ENCODE data around the gene GPC2.
"Not testable (repeated sequence)": the region's sequence is repeated elsewhere in the genome, so short reads cannot be mapped to it uniquely, and the experiment has no call there.

Gene GPC2

DNA sequence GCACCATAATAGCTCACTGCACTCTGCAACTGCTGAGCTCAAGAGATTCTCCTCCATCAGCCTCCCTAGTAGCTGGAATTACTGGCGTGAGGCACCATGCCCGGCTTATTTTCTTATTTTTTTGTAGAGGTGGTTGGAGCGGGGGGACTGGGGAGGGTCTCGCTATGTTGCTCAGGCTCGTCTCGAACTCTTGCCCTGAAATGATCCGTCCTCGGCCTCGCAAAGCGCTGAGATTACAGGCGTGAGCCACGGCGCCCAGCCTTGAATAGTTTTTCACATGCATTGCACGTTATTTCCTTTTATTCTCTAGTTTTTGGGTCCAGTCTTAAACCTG, 29.0 kb downstream of the GPC2 start:
- no peak for DNase-seq

DNA sequence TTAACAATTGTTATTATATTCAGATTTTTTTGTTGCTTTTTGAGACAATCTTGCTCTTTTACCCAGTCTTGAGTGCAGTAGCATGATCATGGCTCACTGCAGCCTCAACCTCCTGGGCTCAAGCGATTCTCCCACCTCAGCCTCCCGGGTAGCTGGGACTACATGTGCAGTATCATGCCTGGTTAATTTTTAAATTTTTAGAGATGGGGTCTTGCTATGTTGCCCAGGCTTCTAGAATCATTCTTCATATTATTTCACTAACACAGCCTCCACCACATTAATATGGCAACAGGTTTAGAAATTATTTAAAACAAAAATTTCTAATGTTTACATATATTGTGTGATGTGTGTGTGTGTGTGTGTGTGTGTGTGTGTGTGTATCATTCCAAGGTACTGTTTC, 29.9 kb downstream of the GPC2 start:
- no peak for DNase-seq

DNA sequence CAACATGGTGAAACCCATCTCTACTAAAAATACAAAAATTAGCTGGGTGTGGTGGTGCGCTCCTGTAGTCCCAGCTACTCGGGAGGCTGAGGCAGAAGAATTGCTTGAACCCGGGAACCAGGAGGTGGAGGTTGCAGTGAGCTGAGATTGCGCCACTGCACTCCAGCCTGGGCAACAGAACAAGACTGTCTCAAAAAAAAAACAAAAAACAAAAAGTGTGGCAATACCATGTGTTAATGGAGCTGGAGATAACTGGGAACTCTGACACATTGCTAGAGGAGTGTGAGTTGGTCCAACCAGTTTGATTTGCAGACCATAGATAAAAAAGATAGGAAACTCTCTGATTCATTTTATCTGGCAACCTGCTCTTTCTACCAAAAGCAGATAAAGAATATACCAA, 30.8 kb downstream of the GPC2 start:
- DNase-seq: not testable (repeated sequence)

DNA sequence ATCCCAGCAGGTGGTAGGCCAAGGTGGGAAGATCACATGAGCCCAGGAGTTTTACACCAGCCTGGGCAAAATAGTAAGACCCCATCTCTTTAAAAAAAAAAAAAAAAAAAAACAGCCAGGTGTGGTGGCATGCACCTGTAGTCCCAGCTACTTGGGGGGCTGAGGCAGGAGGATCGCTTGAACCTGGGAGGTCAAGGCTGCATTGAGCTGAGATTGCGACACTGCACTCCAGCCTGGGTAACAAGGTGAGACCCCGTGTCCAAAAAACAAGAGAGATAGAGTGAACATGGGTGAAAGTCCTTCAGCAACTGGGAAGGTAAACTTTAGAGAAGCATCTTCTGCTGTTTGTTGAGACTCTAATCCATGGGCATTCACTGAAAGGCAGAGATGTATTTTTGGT, 34.7 kb downstream of the GPC2 start:
- DNase-seq: no peak

DNA sequence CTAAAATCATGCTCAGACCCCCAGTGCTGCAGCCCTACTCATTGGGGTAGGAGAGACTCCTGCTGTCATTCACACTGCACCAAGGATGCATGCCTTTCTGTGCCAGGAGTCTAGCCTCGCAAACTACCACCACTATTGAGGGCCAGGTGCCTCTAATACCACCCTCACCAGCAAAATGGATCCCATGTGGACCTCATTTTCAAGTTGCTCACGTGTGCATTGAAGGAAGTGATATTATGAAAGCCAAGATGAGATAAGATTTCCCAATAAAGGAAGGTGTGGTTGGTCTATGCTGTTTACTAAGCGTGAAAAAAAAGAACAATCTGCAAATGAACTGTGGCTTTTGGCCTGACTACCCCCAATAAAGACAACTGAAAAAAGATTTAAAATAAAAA, 35.6 kb downstream of the GPC2 start:
- DNase-seq: no peak

DNA sequence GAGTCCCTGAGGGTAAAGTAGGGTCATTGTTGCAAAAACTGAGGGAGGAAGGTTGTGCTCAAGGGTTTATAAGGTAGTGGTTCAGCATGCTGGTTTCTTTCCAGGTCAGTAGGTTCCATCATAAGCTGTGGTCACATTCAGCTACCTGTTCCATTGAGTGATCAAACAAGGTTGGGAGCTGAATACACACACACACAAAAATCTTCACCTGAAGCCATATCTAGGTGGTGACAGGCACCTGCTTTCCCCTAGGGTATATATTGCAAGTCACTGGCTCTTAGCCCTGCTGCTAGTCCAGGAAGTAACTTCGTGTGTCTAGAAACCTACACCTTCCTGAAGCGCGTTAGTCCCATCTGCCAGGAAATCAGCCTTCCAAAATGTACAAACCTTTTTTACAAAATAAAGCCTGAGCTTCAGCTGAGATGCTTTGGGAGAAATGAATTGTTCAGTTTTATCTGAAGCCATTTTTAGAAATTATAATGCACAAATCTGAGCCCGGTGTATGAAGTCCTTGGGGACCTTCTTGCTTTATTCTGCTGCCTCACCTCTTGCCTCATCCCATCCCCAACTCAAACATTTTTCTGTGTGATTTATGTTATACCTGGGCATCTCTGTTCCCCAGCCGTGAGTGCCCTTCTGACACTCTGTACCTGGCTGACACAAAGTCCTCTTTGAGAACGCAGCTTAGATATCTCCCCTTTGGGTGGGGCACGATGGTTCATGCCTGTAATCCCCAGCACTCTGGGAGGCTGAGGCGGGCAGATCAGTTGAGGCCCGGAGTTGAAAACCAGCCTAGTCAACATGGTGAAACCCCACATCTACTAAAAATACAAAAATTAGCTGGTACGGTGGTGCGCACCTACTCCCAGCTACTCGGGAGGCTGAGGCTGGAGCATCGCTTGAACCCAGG, 39.1 kb downstream of the GPC2 start:
- no peak for DNase-seq

DNA sequence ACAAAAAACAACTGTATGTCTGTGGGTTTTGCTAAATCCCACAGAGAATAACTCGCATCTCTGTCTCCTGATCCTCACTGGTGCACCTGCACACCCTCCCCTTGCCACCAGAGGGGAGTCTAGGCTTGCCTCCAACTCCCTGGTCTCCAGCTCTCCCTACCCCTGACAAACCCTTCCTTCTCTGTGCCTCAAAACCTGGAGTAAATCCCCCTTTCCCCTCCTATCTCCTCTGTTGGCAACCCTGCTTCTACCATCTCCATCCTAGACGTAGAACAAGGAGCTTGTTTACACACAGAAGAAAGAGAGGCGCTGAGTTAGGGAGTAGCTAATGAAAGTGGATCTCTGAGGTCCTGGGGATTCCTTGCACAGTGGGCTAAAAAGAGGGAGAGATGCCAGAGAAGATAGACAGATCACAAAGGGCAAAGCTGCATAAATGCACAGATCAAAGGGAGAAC, 44.5 kb downstream of the GPC2 start:
- no peak for DNase-seq

DNA sequence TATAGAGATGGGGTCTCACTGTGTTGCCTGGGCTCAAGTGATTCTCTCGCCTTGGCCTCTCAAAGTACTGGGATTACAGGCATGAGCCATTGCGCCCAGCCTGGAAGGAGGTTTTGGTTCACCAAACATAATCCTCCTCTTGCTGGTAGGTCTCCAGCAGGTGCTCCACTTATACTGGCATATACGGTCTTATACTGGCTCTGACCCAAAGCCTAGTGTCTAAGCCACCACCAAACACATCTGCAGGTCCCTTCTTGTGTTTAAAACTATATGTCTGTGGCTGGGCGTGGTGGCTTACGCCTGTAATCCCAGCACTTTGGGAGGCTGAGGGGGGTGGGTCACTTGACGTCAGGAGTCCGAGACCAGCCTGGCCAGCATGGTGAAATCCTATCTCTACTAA, 45.1 kb downstream of the GPC2 start:
- no peak for DNase-seq

DNA sequence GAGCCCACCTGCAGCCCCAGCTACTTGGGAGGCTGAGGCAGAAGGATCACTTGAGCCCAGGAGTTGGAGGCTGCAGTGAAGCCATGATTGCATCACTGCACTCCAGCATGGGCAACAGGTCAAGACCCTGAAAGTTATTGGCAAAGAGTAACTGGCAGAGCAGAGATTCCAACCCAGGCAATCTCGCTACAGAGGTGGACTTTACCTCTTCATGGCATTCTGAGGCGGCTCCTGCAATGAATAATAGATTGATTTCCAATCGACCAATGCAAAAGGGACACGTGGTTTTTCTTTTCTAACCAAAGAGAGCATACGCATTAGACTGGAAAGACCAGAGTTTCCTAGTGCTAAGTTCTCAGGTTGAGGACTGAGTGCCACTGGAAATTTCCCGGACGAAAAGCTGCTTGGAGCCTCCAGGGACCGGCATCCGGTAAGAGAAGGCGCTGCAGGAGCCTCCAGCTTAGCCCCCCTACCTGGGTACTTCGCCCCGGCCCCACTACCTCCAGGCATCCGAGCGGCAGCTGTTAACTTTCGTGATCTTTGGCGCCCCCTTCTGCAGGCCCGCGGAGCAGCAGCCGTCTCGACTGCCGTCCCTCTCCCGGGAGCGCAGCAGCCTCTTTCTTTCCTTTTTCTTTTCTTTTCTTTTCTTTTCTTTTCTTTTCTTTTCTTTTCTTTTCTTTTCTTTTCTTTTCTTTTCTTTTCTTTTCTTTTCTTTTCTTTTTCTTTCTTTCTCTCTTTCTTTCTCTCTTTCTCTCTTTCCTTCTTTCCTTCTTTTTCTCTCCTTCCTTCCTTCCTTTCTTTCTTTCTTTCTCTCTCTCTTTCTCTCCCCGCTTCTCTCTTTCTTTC, 46.4 kb downstream of the GPC2 start:
- DNase-seq: peak; percentile 90

DNA sequence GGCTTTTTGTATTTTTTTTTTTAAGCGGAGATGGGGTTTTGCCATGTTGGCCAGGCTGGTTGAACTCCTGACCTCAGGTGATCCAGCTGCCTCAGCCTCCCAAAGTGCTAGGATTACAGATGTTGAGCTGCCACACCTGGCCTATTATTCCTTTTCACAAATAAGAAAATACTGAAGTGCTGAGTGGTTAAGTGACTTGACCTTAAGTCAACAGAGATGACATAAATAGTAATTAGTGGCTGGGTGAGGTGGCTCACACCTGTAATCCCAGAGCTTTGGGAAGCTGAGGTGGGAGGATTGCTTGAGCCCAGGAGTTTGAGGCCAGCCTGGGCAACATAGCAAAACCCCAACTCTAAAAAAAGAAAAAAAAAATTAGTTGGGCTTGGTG, 47.0 kb downstream of the GPC2 start:
- not testable (repeated sequence) for DNase-seq

DNA sequence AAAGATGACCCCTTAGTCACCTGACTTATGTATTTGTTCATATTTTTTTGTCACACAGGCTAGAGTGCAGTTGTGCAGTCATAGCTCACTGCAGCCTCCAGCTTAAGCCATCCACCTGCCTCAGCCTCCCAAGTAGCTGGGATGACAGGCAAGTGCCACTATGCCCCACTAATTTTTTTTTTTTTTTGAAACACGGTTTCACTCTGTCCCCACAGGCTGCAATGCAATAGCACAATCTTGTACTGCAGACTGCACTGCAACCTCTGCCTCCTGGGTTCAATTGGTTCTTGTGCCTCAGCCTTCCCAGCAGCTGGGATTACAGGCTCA, 48.6 kb downstream of the GPC2 start:
- no peak for DNase-seq

DNA sequence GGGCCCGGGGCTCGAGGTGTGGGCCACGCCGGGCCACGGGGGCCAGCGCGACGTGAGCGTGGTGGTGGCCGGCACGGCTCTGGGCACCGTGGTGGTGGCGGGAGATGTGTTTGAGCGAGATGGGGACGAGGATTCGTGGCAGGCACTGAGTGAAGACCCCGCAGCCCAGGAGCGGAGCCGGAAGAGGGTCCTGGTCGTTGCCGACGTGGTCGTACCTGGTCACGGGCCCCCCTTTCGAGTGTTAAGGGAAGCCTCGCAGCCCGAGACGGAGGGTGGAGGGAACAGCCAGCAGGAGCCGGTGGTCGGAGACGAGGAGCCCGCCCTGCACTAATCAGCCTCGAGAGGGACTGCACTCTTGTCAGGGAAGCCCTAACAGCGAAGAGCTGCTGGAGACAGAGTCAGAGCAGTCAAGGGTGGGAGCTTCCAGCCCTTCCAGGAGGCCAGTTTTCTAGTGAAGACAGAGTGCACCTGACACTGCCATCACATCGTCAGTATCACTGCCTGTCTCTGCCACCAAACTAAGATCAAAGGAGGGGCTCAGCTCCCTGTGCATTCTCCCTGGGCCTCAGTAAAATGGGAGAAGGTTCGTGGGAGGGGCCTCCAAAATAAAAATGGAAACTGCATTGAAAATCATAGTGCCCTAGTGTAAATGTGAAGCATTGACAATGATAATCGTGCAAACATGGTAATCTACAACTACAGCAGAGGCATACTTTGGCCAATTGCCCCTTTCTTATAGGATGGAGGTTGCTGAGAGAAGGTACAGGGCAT, 49.1 kb downstream of the GPC2 start:
- DNase-seq: peak; percentile 74

DNA sequence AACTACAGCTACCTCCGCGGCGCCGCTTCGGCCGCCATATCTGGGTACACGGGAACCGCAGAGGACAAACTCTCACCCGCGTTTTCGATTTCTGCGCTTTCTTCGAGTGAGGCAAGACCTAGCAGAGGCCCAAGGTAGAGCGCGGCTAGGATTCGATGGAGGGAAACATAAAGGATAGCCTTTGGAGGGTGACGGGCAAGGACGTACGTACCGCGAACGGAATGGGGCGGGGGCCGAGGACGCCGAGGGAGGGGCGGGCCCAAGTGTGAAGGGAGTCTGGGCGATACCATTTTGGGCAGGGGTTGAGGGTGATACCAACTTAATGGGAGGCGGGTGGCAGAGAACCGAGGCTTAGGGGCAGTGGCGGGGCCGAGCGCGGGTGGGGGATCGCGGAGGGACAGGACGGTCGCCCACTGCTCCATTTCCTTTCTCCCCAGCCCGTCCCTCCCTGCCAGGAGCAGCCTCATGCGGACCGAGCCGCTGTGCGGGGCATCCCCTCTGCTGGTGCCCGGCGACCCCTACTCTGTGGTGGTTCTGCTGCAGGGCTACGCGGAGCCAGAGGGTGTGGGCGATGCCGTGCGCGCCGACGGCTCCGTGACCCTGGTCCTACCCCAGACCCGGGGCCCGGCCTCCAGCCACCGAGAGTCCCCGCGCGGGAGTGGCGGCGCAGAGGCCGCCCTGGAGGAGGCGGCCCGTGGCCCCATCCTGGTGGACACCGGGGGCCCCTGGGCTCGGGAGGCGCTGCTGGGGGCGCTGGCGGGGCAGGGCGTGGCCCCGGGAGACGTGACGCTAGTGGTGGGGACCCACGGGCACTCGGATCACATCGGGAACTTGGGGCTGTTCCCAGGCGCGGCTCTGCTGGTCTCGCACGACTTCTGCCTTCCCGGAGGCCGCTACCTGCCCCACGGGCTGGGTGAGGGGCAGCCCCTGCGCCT, 50.0 kb downstream of the GPC2 start, which contains the start of gene MBLAC1:
Gene MBLAC1, plus strand, starts transcription at position 37 of the 935 bp plus-strand sequence. Its CDS starts 429 bp downstream, at position 466.
- DNase-seq: peak; percentile 95

DNA sequence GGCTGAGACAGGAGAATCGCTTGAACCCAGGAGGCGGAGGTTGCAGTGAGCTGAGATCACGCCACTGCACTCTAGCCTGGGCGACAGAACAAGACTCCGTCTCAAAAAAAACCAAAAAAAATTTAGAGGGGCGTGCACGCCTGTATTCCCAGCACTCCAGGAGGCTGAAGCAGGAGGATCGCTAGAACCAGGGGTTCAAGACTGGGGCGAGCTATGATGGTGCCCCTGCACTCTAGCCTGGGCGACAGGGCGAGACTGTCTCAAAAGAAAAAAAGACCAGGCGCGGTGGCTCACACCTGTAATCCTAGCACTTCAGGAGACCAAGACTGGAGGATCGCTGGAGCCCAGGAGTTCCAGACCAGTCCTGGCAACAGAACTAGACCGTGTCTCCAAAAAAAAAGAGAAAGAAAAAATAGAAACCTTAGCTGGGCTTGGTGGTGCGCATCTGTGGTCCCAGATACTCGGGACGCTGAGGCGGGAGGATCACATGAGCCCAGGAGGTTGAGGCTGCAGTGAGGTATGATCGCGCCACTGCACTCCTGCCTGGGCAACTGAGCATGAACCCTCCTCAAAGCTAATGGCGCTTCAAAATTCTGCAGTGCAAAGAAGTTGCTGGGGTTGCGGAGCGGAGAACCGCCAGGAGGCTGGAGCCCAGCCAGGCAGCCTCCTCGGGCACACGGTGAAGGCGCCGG, 50.8 kb downstream of the GPC2 start:
- DNase-seq: peak; percentile 62

DNA sequence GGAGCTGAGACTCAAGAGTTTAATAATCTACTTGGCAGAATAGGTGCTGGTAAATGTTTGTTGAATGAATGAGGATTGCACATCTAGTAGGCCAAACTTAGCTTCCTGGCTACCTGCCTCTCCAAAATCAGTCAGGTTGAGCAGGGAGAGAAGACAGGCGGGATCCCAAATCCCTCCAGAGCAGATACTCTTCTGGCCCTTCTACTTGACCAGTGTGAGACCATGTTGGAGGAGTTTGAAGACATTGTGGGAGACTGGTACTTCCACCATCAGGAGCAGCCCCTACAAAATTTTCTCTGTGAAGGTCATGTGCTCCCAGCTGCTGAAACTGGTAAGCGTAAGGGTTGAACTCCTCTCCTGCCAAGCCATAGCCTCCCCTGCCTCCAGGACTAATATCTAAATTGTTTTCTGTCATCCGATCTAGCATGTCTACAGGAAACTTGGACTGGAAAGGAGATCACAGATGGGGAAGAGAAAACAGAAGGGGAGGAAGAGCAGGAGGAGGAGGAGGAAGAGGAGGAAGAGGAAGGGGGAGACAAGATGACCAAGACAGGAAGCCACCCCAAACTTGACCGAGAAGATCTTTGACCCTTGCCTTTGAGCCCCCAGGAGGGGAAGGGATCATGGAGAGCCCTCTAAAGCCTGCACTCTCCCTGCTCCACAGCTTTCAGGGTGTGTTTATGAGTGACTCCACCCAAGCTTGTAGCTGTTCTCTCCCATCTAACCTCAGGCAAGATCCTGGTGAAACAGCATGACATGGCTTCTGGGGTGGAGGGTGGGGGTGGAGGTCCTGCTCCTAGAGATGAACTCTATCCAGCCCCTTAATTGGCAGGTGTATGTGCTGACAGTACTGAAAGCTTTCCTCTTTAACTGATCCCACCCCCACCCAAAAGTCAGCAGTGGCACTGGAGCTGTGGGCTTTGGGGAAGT, 52.6 kb downstream of the GPC2 start:
- DNase-seq: no peak

DNA sequence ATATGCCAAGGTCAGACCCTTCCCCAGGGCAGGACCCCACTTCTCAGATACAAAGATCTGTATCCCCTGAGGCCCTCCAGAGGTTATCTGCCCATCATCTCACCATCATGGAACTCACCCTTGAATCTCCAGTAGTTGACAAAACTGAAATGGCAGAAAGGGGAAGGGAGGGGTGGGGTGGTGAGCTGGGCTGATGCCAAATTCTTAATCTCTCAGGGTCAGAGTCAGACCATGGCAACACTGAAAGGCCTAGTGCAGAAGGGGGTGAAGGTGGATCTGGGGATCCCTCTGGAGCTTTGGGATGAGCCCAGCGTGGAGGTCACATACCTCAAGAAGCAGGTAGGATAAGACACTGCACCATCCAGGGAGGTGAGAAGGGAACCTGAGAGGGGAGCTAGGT, 54.6 kb downstream of the GPC2 start:
- no peak for DNase-seq

DNA sequence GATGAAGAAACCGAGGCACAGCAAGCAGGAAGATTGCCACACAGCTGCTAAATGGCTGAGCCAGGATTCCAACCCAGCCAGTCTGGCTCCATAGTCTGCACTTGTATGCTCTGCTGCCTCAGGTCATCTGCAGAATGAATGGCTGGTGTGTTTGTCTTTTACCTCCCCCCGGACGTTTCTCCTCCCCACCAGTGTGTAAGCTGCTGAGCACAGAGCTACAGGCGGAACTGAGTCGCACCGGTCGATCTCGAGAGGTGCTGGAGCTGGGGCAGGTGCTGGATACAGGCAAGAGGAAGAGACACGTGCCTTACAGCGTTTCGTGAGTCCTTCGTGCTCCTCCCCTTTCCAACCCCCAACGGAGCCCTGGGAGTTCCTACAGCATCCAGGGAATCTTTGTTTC, 55.1 kb downstream of the GPC2 start:
- DNase-seq: no peak

DNA sequence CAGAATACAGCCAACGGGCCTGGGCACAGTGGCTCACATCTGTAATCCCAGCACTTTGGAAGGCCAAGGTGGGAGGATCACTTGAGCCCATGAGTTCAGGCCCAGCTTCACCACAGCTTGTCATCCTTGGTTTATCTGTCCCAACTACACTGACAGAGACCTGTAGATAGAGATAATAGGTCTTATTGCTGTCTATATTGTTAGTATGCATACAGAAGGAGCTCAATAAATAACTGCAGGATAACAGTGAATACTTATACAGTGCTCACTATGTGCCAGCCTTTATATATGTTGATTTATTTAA, 56.5 kb downstream of the GPC2 start:
- DNase-seq: no peak

DNA sequence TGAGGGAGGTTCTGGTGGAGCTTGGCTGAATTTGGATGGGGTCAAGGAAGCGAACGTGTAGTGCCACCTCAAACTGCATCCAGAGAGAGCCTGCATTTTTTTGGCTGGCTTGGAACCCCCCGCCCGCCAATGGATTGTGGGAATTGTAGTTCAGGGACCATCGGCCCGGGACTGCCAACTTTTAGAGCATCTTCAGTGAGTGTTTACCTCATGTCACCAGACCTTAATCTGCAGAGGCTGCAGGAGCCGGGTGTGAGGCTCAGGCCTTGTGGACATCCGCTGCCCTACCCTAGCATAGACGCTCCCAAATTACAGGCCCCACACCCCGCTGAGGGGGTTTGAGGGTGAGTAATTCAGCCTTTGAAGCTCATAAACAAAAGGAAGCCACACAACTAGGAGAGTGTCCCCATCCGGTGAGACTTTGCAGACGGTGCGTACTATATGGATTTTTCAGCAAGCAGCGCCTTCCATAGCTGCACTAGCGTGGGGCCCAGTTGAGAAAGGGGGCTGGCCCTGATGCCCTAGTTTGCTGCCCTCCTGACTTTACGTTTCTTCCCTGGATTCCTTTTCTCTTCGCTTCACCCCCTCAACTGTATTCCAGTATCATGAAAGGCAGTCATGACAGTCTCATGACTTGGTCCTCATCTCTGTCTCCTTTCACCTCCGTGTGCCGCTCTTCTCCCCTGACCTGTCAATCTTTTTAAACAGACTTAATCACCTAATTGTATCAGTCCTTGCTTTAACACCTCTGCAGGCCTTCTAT, 57.0 kb downstream of the GPC2 start:
- no peak for DNase-seq
